ENCODE results near the gene CRIP1. TPM values are rescaled to one million over a fixed set of nuclear protein-coding genes. Genes with fewer than 3 reads are reported as not detected.

The CRIP1 gene
- total and polyA plus RNA-seq, 2 experiments from 2014 or later = 0.80 to 8.4 TPM

DNA sequence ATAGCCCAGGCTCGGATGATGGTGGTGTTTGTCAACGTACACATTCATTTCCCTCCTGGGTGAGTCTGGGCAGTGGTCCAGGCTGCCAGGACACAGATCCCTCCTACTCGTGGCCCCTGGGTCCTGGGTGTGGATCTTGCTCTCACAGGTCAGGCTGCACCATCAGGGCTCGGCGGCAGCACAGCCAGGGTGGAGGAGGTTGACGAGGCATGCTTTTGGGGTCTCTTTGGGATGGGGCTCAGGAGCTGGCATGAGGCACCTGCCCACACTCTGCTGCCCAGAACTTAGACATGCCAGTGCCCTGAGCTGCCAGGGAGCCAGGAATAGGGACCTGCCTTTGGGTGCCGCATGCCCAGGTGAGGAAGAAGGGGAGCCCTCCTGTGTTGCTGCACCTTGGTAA, 49.4 kb downstream of the CRIP1 start (continued):
- TF ChIP-seq POLR2AphosphoS5 (IDR thresholded peaks at IDR 0.05; ENCODE audit: low read depth) (no peak), EZH2phosphoT487 (IDR thresholded peaks at IDR 0.05; ENCODE audit: unreplicated experiment) (no peak)

DNA sequence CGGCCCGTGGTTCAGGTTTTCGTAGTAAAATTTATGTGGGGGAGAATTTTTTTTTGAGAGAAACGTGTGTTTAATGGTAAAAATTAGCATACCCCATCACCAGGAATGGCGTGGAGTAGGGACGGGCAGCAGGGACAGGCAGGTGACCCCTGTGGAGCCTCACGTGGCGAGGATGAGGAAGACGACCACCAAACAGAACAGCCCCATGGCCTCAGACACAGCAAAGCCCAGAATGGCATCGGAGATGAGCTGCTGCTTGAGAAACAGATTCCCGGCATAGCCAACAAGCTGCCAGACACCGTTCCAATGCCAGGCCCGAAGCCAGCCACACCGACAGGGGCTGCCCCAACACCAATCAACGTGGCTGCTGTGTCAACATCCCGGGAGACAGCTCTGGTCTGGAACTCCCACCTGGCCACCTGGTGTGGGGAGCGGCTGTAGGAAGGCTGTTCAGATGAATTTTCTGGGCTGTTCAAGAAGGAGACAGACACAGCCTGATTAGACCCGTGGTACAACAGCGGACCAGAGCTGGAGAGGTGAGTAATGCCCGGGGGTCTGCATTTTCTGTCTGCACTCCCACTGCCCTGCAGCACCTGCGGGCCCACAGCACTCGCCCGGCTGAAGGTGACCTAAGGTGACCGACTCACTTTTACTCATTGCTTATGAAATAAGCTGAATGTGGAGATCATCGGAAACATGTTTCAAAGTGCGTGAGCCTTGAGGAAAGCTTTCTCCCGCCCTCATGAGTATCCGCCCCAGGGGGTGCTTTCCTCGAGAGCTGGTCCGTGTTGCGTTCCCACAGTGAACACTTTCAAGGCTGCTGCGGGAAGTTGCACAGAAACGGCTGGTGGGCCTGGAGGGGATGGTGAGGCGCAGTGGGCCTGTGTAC, 50.2 kb downstream of the CRIP1 start:
- no peaks in the 10 kb centered on the region; the same call in 2 of the 3 replicates for H3K4me1 Mint-ChIP-seq
- peaks cover 75% of the 10 kb centered on the region for H3K9me3 Mint-ChIP-seq
- Histone ChIP-seq H3K4me3 (no peak overlapping the region), H4K20me1 (replicated peaks; ENCODE audit: insufficient read depth) (no peaks in the 10 kb centered on the region), H3K79me2 (replicated peaks; ENCODE audit: insufficient read depth) (no peaks in the 10 kb centered on the region), H3K9me2 (ENCODE audit: insufficient read depth) (no peaks in the 10 kb centered on the region), H2AFZ (no peak overlapping the region), H3K27me3 (ENCODE audit: insufficient read depth) (no peaks in the 10 kb centered on the region), H3K27ac (ENCODE audit: low read depth) (no peak overlapping the region), H3K4me1 (ENCODE audit: insufficient read depth) (no peaks in the 10 kb centered on the region), H3K4me2 (no peak overlapping the region), H3F3A (replicated peaks; ENCODE audit: low read depth) (no peaks in the 10 kb centered on the region), H3K36me3 (ENCODE audit: insufficient read depth) (no peaks in the 10 kb centered on the region)
- no peak overlapping the region for H3K27ac Mint-ChIP-seq
- H3K4me3 Mint-ChIP-seq = no peak overlapping the region
- no peak for DNase-seq (ENCODE audit: low spot score)
- peaks cover 12% of the 10 kb centered on the region for H3K27me3 Mint-ChIP-seq (ENCODE audit: insufficient read depth, low read depth, poor library complexity)
- H3K36me3 Mint-ChIP-seq (ENCODE audit: low read depth) = peaks cover 23% of the 10 kb centered on the region
- ATAC-seq = no peak
- TF ChIP-seq STAT1 (IDR thresholded peaks at IDR 0.05; ENCODE audit: unreplicated experiment) = no peak
- no peak for TF ChIP-seq JUNB (IDR thresholded peaks at IDR 0.05; ENCODE audit: unreplicated experiment)
- TF ChIP-seq ETS1 (IDR thresholded peaks at IDR 0.05) = no peak
- no peak for TF ChIP-seq ZNF331 (CRISPR knock-in tag; IDR thresholded peaks at IDR 0.05; ENCODE audit: low read depth)
- no peak for TF ChIP-seq EZH2 (IDR thresholded peaks at IDR 0.05; ENCODE audit: low read depth, unreplicated experiment)
- no peak for TF ChIP-seq ZNF114 (CRISPR knock-in tag; IDR thresholded peaks at IDR 0.05)
- TF ChIP-seq, protein P1, sequence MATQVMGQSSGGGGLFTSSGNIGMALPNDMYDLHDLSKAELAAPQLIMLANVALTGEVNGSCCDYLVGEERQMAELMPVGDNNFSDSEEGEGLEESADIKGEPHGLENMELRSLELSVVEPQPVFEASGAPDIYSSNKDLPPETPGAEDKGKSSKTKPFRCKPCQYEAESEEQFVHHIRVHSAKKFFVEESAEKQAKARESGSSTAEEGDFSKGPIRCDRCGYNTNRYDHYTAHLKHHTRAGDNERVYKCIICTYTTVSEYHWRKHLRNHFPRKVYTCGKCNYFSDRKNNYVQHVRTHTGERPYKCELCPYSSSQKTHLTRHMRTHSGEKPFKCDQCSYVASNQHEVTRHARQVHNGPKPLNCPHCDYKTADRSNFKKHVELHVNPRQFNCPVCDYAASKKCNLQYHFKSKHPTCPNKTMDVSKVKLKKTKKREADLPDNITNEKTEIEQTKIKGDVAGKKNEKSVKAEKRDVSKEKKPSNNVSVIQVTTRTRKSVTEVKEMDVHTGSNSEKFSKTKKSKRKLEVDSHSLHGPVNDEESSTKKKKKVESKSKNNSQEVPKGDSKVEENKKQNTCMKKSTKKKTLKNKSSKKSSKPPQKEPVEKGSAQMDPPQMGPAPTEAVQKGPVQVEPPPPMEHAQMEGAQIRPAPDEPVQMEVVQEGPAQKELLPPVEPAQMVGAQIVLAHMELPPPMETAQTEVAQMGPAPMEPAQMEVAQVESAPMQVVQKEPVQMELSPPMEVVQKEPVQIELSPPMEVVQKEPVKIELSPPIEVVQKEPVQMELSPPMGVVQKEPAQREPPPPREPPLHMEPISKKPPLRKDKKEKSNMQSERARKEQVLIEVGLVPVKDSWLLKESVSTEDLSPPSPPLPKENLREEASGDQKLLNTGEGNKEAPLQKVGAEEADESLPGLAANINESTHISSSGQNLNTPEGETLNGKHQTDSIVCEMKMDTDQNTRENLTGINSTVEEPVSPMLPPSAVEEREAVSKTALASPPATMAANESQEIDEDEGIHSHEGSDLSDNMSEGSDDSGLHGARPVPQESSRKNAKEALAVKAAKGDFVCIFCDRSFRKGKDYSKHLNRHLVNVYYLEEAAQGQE (IDR thresholded peaks at IDR 0.05; ENCODE audit: unreplicated experiment) = no peak
- TF ChIP-seq NANOG (IDR thresholded peaks at IDR 0.05; ENCODE audit: borderline replicate concordance) = no peak
- no peak for TF ChIP-seq CREB1 (CRISPR knock-in tag; IDR thresholded peaks at IDR 0.05; ENCODE audit: low read depth)
- TF ChIP-seq POLR2AphosphoS5 (IDR thresholded peaks at IDR 0.05; ENCODE audit: low read depth) = no peak
- no peak for TF ChIP-seq CTCF (conservative IDR thresholded peaks at IDR 0.05; ENCODE audit: low read depth in 2 of 2)
- no peak for TF ChIP-seq EZH2phosphoT487 (IDR thresholded peaks at IDR 0.05; ENCODE audit: unreplicated experiment)

Measured in GM23338 (cell line).